AG04450 (cell line): ENCODE data around the gene ANKRD40CL. TPM values are rescaled to one million over a fixed set of nuclear protein-coding genes. Genes with fewer than 3 reads are reported as not detected.

ENCODE experiments used
- CTCF ChIA-PET: fragments of 300-600, 350-600 bp; formaldehyde crosslinking; extraction: SDS; loops from one replicate; lab custom pipeline; 2022; ENCODE audit warnings: antibody characterized with exemption, inconsistent platforms; lab: Charles Lee
- POLR2A ChIA-PET: fragments of 350-600 bp; formaldehyde crosslinking; extraction: SDS; loops from one replicate; lab custom pipeline; 2021; ENCODE audit warnings: antibody characterized with exemption, inconsistent platforms; lab: Yijun Ruan, JAX
- DNase-seq: peaks from one replicate; pipeline ENCODE4 v3.0.0-alpha.2; 2011; ENCODE audit warnings: low read depth, low spot score
- H3K27ac ChIP-seq: one replicate; pipeline ENCODE4 v1.5.1; 2012; ENCODE audit warnings: low read depth, low read length, control low read depth
- H3K27me3 ChIP-seq: one replicate; pipeline ENCODE4 v1.6.0; 2012; ENCODE audit warnings: low read length; ENCODE audit not compliant: control insufficient read depth, insufficient read depth
- H3K4me3 ChIP-seq: 2 replicates; pipeline ENCODE4 v1.5.1; 2011; ENCODE audit warnings: mild to moderate bottlenecking, low read depth, low read length, control low read depth
- H3K9me3 ChIP-seq: 2 replicates; pipeline ENCODE4 v1.5.1; 2012; ENCODE audit warnings: low read length; ENCODE audit not compliant: control insufficient read depth, insufficient read depth
- polyA plus RNA-seq: library from polyadenylated mRNA; depleted of rRNA; stranded (reverse); fragments of >200 nt; gene quantifications from 2 replicates; pipeline ENCODE4 v1.2.3, GENCODE V29; 2011; rRNA removed
- small RNA-seq: library from RNA; depleted of rRNA; stranded (forward); fragments of <200 nt; gene quantifications from one replicate; pipeline ENCODE3, GENCODE V24; 2012; ENCODE audit warnings: low read depth; ENCODE audit not compliant: insufficient read length
- TF ChIP-seq, protein P1 (sequence below): IDR thresholded peaks from 2 replicates; pipeline ENCODE4 v1.5.1; 2011; ENCODE audit warnings: low read depth, low read length, control low read depth, inconsistent platforms

Gene ANKRD40CL
- polyA plus RNA-seq, 1 experiment, result not detected

- TF ChIP-seq, protein P1, sequence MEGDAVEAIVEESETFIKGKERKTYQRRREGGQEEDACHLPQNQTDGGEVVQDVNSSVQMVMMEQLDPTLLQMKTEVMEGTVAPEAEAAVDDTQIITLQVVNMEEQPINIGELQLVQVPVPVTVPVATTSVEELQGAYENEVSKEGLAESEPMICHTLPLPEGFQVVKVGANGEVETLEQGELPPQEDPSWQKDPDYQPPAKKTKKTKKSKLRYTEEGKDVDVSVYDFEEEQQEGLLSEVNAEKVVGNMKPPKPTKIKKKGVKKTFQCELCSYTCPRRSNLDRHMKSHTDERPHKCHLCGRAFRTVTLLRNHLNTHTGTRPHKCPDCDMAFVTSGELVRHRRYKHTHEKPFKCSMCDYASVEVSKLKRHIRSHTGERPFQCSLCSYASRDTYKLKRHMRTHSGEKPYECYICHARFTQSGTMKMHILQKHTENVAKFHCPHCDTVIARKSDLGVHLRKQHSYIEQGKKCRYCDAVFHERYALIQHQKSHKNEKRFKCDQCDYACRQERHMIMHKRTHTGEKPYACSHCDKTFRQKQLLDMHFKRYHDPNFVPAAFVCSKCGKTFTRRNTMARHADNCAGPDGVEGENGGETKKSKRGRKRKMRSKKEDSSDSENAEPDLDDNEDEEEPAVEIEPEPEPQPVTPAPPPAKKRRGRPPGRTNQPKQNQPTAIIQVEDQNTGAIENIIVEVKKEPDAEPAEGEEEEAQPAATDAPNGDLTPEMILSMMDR, result no peak
- H3K9me3 ChIP-seq, result no peaks in the 10 kb centered on the region
- no peak for DNase-seq
- CTCF ChIA-PET, result no interaction called here
- POLR2A ChIA-PET, result no interaction called here
- H3K27ac ChIP-seq, result no peak overlapping the region
- H3K27me3 ChIP-seq, result no peaks in the 10 kb centered on the region
- H3K4me3 ChIP-seq, result no peak overlapping the region
These were observed 54.7 kb downstream of the ANKRD40CL start for GRCh38 chr17:50712641-50713040.

Small RNA genes within 50 kb of the gene (small RNA-seq; reads per million reads assigned to genes)
- gene AC005921.1 (not detected), gene MIR8059 (not detected)

Other genes starting within 250 kb of the ANKRD40CL start
- gene EPN3, start 234.8 kb downstream of the ANKRD40CL start, polyA plus RNA-seq, result not detected in 2 replicates
- gene SPATA20, start 220.3 kb downstream of the ANKRD40CL start, polyA plus RNA-seq, result 17.1 and 25.1 TPM in 2 replicates
- 0.05 TPM in 1 of 2 replicates, not detected in the other for gene CACNA1G, start 206.8 kb downstream of the ANKRD40CL start, polyA plus RNA-seq
- 21.5 and 21.7 TPM in 2 replicates for gene ABCC3, start 132.6 kb downstream of the ANKRD40CL start, polyA plus RNA-seq
- 32.8 and 39.8 TPM in 2 replicates for gene ANKRD40, start 59.6 kb downstream of the ANKRD40CL start, polyA plus RNA-seq
- gene LUC7L3, start 47.9 kb downstream of the ANKRD40CL start, polyA plus RNA-seq, result 70.6 and 120 TPM in 2 replicates
- gene WFIKKN2, start 68.1 kb upstream of the ANKRD40CL start, polyA plus RNA-seq, result 0.07 and 0.10 TPM in 2 replicates
- 18.3 and 20.3 TPM in 2 replicates for gene TOB1, start 98.8 kb upstream of the ANKRD40CL start, polyA plus RNA-seq